Measurements from ENCODE around the gene CTSF.

DNA sequence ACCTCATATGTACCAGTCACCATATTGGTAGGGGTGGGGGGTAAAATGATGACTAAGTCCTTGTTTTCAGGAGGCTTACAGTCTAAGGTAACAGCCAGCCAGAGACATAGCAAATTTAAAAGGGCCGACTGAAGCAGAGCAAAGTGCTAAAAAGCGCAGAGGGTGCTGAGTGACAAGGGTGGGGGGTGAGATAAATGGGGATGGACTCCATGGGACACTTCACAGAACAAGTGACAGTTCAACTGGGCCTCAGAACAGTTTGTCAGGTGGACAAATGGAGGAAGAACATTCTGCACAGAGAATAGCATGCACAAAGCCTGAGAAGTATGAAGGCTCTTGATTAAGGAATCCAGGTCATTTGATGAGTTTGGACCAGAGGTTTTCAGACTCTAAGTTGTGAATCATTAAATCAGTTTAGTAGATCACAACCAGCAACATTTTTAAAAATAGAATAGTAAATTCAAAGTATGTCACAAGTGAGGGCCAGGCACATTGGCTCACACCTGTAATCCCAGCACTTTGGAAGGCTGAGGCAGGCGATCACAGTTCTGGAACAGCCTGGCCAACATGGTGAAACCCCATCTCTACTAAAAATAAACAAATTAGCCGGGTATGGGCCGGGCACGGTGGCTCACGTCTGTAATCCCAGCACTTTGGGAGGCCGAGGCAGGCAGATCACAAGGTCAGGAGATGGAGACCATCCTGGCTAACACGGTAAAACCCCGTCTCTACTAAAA is 43.9 kb downstream of the CTSF start:
- TF ChIP-seq, protein P1, sequence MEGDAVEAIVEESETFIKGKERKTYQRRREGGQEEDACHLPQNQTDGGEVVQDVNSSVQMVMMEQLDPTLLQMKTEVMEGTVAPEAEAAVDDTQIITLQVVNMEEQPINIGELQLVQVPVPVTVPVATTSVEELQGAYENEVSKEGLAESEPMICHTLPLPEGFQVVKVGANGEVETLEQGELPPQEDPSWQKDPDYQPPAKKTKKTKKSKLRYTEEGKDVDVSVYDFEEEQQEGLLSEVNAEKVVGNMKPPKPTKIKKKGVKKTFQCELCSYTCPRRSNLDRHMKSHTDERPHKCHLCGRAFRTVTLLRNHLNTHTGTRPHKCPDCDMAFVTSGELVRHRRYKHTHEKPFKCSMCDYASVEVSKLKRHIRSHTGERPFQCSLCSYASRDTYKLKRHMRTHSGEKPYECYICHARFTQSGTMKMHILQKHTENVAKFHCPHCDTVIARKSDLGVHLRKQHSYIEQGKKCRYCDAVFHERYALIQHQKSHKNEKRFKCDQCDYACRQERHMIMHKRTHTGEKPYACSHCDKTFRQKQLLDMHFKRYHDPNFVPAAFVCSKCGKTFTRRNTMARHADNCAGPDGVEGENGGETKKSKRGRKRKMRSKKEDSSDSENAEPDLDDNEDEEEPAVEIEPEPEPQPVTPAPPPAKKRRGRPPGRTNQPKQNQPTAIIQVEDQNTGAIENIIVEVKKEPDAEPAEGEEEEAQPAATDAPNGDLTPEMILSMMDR (IDR thresholded peaks at IDR 0.05), result no peak
- no peak for TF ChIP-seq SIN3A (IDR thresholded peaks at IDR 0.05; ENCODE audit: borderline replicate concordance, insufficient read depth, low read depth, low read length)

Data from Panc1 (cell line).